ENCODE data around the gene CACHD1. TPM values are rescaled to one million over a fixed set of nuclear protein-coding genes. Genes with fewer than 3 reads are reported as not detected.

The CACHD1 gene
- polyA plus RNA-seq, 1 donor from 2014 or later = 12.7 TPM

GRCh38 chr1:64715186-64715585 lies 245.3 kb downstream of the CACHD1 start:
- no peak overlapping the region for H2AFZ ChIP-seq (ENCODE audit: low read depth, low read length)
- H3K27ac ChIP-seq (ENCODE audit: low read length) = no peak overlapping the region
- no peaks in the 10 kb centered on the region for H3K27me3 ChIP-seq (ENCODE audit: insufficient read depth, low read depth, low read length)
- H4K20me1 ChIP-seq (ENCODE audit: insufficient read depth) = no peaks in the 10 kb centered on the region
- H3K36me3 ChIP-seq (ENCODE audit: insufficient read depth, low read length) = no peaks in the 10 kb centered on the region
- H3K79me2 ChIP-seq (replicated peaks; ENCODE audit: insufficient read depth, low read length) = no peaks in the 10 kb centered on the region
- no peak overlapping the region for H3K4me2 ChIP-seq (ENCODE audit: low read length)
- H3F3A ChIP-seq (ENCODE audit: insufficient read depth, low read length, poor library complexity, severe bottlenecking) = no peaks in the 10 kb centered on the region
- no peak overlapping the region for H3K9ac ChIP-seq (ENCODE audit: low read length)
- no peak overlapping the region for H3K4me3 ChIP-seq (ENCODE audit: low read length)
- TF ChIP-seq REST (IDR thresholded peaks at IDR 0.05; ENCODE audit: borderline replicate concordance) = no peak
- no peak for TF ChIP-seq CTCF (IDR thresholded peaks at IDR 0.05; ENCODE audit: poor library complexity, severe bottlenecking)
- no peak for TF ChIP-seq EZH2 (IDR thresholded peaks at IDR 0.05; ENCODE audit: borderline replicate concordance, insufficient read depth, low read length, poor library complexity, severe bottlenecking)
- no peak for TF ChIP-seq EP300 (conservative IDR thresholded peaks at IDR 0.05; ENCODE audit: poor library complexity, severe bottlenecking)
- TF ChIP-seq SMC3 (conservative IDR thresholded peaks at IDR 0.05; ENCODE audit: poor library complexity) = no peak
- TF ChIP-seq MXI1 (conservative IDR thresholded peaks at IDR 0.05; ENCODE audit: poor library complexity, severe bottlenecking) = no peak
- TF ChIP-seq TAF1 (IDR thresholded peaks at IDR 0.05; ENCODE audit: low read depth) = no peak
- TF ChIP-seq POLR2AphosphoS5 (IDR thresholded peaks at IDR 0.05) = no peak
- TF ChIP-seq RAD21 (conservative IDR thresholded peaks at IDR 0.05) = no peak
- H3K9me3 ChIP-seq (ENCODE audit: low read length) = no peaks in the 10 kb centered on the region
- no peaks in the 10 kb centered on the region for H3K9me2 ChIP-seq (ENCODE audit: insufficient read depth, low read length)

- no peak overlapping the region for H3K9ac ChIP-seq (ENCODE audit: low read length)
- no peak overlapping the region for H3K4me2 ChIP-seq (ENCODE audit: low read length)
- TF ChIP-seq POLR2AphosphoS5 (IDR thresholded peaks at IDR 0.05) = no peak
- H3F3A ChIP-seq (ENCODE audit: insufficient read depth, low read length, poor library complexity, severe bottlenecking) = no peaks in the 10 kb centered on the region
- H3K27ac ChIP-seq (ENCODE audit: low read length) = no peak overlapping the region
- no peaks in the 10 kb centered on the region for H3K36me3 ChIP-seq (ENCODE audit: insufficient read depth, low read length)
- H3K27me3 ChIP-seq (ENCODE audit: insufficient read depth, low read depth, low read length) = no peaks in the 10 kb centered on the region
- H4K20me1 ChIP-seq (ENCODE audit: insufficient read depth) = no peaks in the 10 kb centered on the region
- no peaks in the 10 kb centered on the region for H3K9me2 ChIP-seq (ENCODE audit: insufficient read depth, low read length)
- no peak overlapping the region for H2AFZ ChIP-seq (ENCODE audit: low read depth, low read length)
- H3K4me3 ChIP-seq (ENCODE audit: low read length) = no peak overlapping the region
- H3K79me2 ChIP-seq (replicated peaks; ENCODE audit: insufficient read depth, low read length) = no peaks in the 10 kb centered on the region
- no peaks in the 10 kb centered on the region for H3K9me3 ChIP-seq (ENCODE audit: low read length)
Measured at GRCh38 chr1:64721135-64721534, 251.2 kb downstream of the CACHD1 start.

GRCh38 chr1:64721576-64722145 lies 251.7 kb downstream of the CACHD1 start:
- Histone ChIP-seq H3K36me3 (ENCODE audit: insufficient read depth, low read length) (no peaks in the 10 kb centered on the region), H4K20me1 (ENCODE audit: insufficient read depth) (no peaks in the 10 kb centered on the region), H3K9me3 (ENCODE audit: low read length) (no peaks in the 10 kb centered on the region), H3K4me3 (ENCODE audit: low read length) (no peak overlapping the region), H2AFZ (ENCODE audit: low read depth, low read length) (no peak overlapping the region), H3K27me3 (ENCODE audit: insufficient read depth, low read depth, low read length) (no peaks in the 10 kb centered on the region), H3K9ac (ENCODE audit: low read length) (no peak overlapping the region), H3K4me2 (ENCODE audit: low read length) (no peak overlapping the region), H3K79me2 (replicated peaks; ENCODE audit: insufficient read depth, low read length) (no peaks in the 10 kb centered on the region), H3F3A (ENCODE audit: insufficient read depth, low read length, poor library complexity, severe bottlenecking) (no peaks in the 10 kb centered on the region), H3K27ac (ENCODE audit: low read length) (no peak overlapping the region), H3K9me2 (ENCODE audit: insufficient read depth, low read length) (no peaks in the 10 kb centered on the region)
- TF ChIP-seq EZH2 (IDR thresholded peaks at IDR 0.05; ENCODE audit: borderline replicate concordance, insufficient read depth, low read length, poor library complexity, severe bottlenecking) = no peak
- TF ChIP-seq TAF1 (IDR thresholded peaks at IDR 0.05; ENCODE audit: low read depth) = no peak
- TF ChIP-seq RAD21 (conservative IDR thresholded peaks at IDR 0.05) = no peak
- TF ChIP-seq EP300 (conservative IDR thresholded peaks at IDR 0.05; ENCODE audit: poor library complexity, severe bottlenecking) = no peak
- TF ChIP-seq POLR2AphosphoS5 (IDR thresholded peaks at IDR 0.05) = no peak
- no peak for TF ChIP-seq MXI1 (conservative IDR thresholded peaks at IDR 0.05; ENCODE audit: poor library complexity, severe bottlenecking)
- no peak for TF ChIP-seq REST (IDR thresholded peaks at IDR 0.05; ENCODE audit: borderline replicate concordance)
- TF ChIP-seq CTCF (IDR thresholded peaks at IDR 0.05; ENCODE audit: poor library complexity, severe bottlenecking) = no peak
- TF ChIP-seq SMC3 (conservative IDR thresholded peaks at IDR 0.05; ENCODE audit: poor library complexity) = no peak

Data from neural cell (in vitro differentiated cells).